HCT116 (cell line): ENCODE results near the gene BARX1. TPM values are rescaled to one million over a fixed set of nuclear protein-coding genes. Genes with fewer than 3 reads are reported as not detected.

Experiments
- ATAC-seq: fragments of 200-7000 bp; cut with Tn5 transposase; 2 replicates; pipeline ENCODE4 v1.9.1; 2020; ENCODE audit warnings: mild to moderate bottlenecking, moderate library complexity
- BruUV-seq: library from RNA; stranded (reverse); fragments of 400-500 nt; replicated peaks from 2 replicates; lab custom pipeline; 2021; lab: Mats Ljungman, UMichigan
- CTCF ChIA-PET: fragments of 300-600 bp; sonication (Branson Sonifier 250); formaldehyde crosslinking; loops from one replicate; lab custom pipeline; 2021; ENCODE audit warnings: antibody characterized with exemption; lab: Charles Lee
- POLR2A ChIA-PET: fragments of 300-600, 350-600 bp; sonication (Branson Sonifier 250); formaldehyde crosslinking; loops from one replicate; lab custom pipeline; 2021; ENCODE audit warnings: antibody characterized with exemption; lab: Charles Lee
- RAD21 ChIA-PET, 2 experiments: fragments of 300-600 bp; sonication (Branson Sonifier 250); formaldehyde crosslinking; loops; one replicate each; lab custom pipeline; 2023; ENCODE audit warnings: low total read pairs in 2 of 2; ENCODE audit not compliant: uncharacterized antibody in 2 of 2, unreplicated experiment in 2 of 2, low non-redundant PET in 1 of 2; lab: Charles Lee
- DNase-seq: peaks from one replicate; pipeline ENCODE4 v3.0.0-alpha.2; 2010; ENCODE audit warnings: low read depth, low spot score
- H2AFZ ChIP-seq: fragments of 200-600 bp; shearing (Covaris generic), sonication (generic); 2 replicates; pipeline ENCODE4 v1.6.1; 2017; ENCODE audit warnings: low read depth, mixed run types, mixed read lengths, antibody characterized with exemption, low read length; ENCODE audit not compliant: poor library complexity, severe bottlenecking
- H3K27ac ChIP-seq: 2 replicates; pipeline ENCODE4 v1.5.1; 2012; ENCODE audit warnings: low read depth, low read length
- H3K27me3 ChIP-seq: fragments of 200-600 bp; sonication (generic); 2 replicates; pipeline ENCODE4 v1.6.1; 2016; ENCODE audit warnings: mixed run types, low read length, mixed read lengths; ENCODE audit not compliant: insufficient read depth
- H3K36me3 ChIP-seq, 2 experiments: fragments of 200-500 bp in 1 of 2; fragments of 200-600 bp in 1 of 2; sonication (Bioruptor generic) in 1 of 2; sonication (generic) in 1 of 2; 2 replicates each; pipeline versions ENCODE4 v1.5.1 to v1.6.1; 2014 to 2016; ENCODE audit warnings: low read length in 2 of 2, inconsistent platforms in 1 of 2, mixed read lengths in 1 of 2, mixed run types in 1 of 2; ENCODE audit not compliant: insufficient read depth in 2 of 2, control insufficient read depth in 1 of 2
- H3K4me1 ChIP-seq, 2 experiments: fragments of 200-600 bp in 1 of 2; sonication (generic) in 1 of 2; 2 replicates each; pipeline versions ENCODE4 v1.5.1 to v1.6.1; 2012 to 2017; ENCODE audit warnings: low read length in 2 of 2, inconsistent platforms in 1 of 2, mild to moderate bottlenecking in 1 of 2, mixed read lengths in 1 of 2, mixed run types in 1 of 2, moderate library complexity in 1 of 2; ENCODE audit not compliant: insufficient read depth in 2 of 2, control insufficient read depth in 1 of 2
- H3K4me2 ChIP-seq: fragments of 200-600 bp; sonication (generic); 2 replicates; pipeline ENCODE4 v1.6.1; 2017; ENCODE audit warnings: mixed run types, low read length, mixed read lengths
- H3K4me3 ChIP-seq, 2 experiments: fragments of 200-600 bp in 1 of 2; sonication (generic) in 1 of 2; replicated peaks in 1 of 2; 2 replicates each; pipeline ENCODE4 v1.5.1; 2011 to 2016; ENCODE audit warnings: low read length in 2 of 2, control low read depth in 1 of 2, low read depth in 1 of 2, mild to moderate bottlenecking in 1 of 2, mixed read lengths in 1 of 2, mixed run types in 1 of 2
- H3K79me2 ChIP-seq: fragments of 200-600 bp; sonication (generic); 2 replicates; pipeline ENCODE4 v1.6.1; 2017; ENCODE audit warnings: mild to moderate bottlenecking, mixed run types, low read length, moderate library complexity, mixed read lengths; ENCODE audit not compliant: insufficient read depth
- H3K9ac ChIP-seq: fragments of 200-600 bp; sonication (generic); 2 replicates; pipeline ENCODE4 v1.6.1; 2016; ENCODE audit warnings: low read length, mixed read lengths
- H3K9me2 ChIP-seq: fragments of 200-600 bp; sonication (generic), shearing (Covaris generic); 2 replicates; pipeline ENCODE4 v1.6.1; 2017; ENCODE audit warnings: mixed run types, mild to moderate bottlenecking, moderate library complexity; ENCODE audit not compliant: insufficient read depth
- H3K9me3 ChIP-seq, 2 experiments: fragments of 200-500 bp in 1 of 2; fragments of 200-600 bp in 1 of 2; sonication (Bioruptor generic) in 1 of 2; sonication (generic) in 1 of 2; 2 replicates each; pipeline ENCODE4 v1.6.1; 2014 to 2017; ENCODE audit warnings: low read length in 2 of 2, mixed read lengths in 2 of 2, inconsistent platforms in 1 of 2, low read depth in 1 of 2, mild to moderate bottlenecking in 1 of 2, mixed run types in 1 of 2, moderate library complexity in 1 of 2; ENCODE audit not compliant: control insufficient read depth in 1 of 2, insufficient read depth in 1 of 2
- H4K20me1 ChIP-seq: fragments of 200-600 bp; sonication (generic), shearing (Covaris generic); 2 replicates; pipeline ENCODE4 v1.6.1; 2017; ENCODE audit warnings: mixed run types, mild to moderate bottlenecking, moderate library complexity; ENCODE audit not compliant: insufficient read depth
- ATF3 ChIP-seq: IDR thresholded peaks from 2 replicates; pipeline ENCODE4 v1.6.1; 2012
- CEBPB ChIP-seq: IDR thresholded peaks from 2 replicates; pipeline ENCODE4 v1.6.1; 2012; ENCODE audit warnings: low read depth
- CTCF ChIP-seq, 3 experiments: fragments of 200-600 bp in 1 of 3; sonication (generic) in 1 of 3; IDR thresholded peaks in 2 of 3; conservative IDR thresholded peaks in 1 of 3; 2 replicates each; pipeline ENCODE4 v1.5.1; 2012 to 2017; ENCODE audit warnings: low read depth in 2 of 3, low read length in 2 of 3, antibody characterized with exemption in 1 of 3, borderline replicate concordance in 1 of 3, control low read depth in 1 of 3, mild to moderate bottlenecking in 1 of 3, mixed read lengths in 1 of 3, mixed run types in 1 of 3, moderate library complexity in 1 of 3; ENCODE audit not compliant: insufficient read depth in 1 of 3
- EGR1 ChIP-seq: IDR thresholded peaks from 2 replicates; pipeline ENCODE4 v1.6.1; 2012; ENCODE audit warnings: low read depth
- ELF1 ChIP-seq: IDR thresholded peaks from 2 replicates; pipeline ENCODE4 v1.6.1; 2012; ENCODE audit warnings: low read depth, borderline replicate concordance
- EZH2 ChIP-seq: fragments of 200-600 bp; sonication (generic); IDR thresholded peaks from 2 replicates; pipeline ENCODE4 v1.6.1; 2017; ENCODE audit warnings: antibody characterized with exemption, mixed run types
- EZH2phosphoT487 ChIP-seq: fragments of 200-600 bp; IDR thresholded peaks from 2 replicates; pipeline ENCODE4 v1.6.1; 2018; ENCODE audit warnings: antibody characterized with exemption, borderline replicate concordance
- FOSL1 ChIP-seq: IDR thresholded peaks from 2 replicates; pipeline ENCODE4 v1.6.1; 2012; ENCODE audit warnings: low read depth
- POLR2A ChIP-seq: IDR thresholded peaks from 2 replicates; pipeline ENCODE4 v1.7.0; 2011; ENCODE audit warnings: borderline replicate concordance; ENCODE audit not compliant: insufficient read depth, insufficient read length; ENCODE audit errors: extremely low read depth
- POLR2AphosphoS5 ChIP-seq: IDR thresholded peaks from 2 replicates; pipeline ENCODE4 v1.6.1; 2011; ENCODE audit warnings: mild to moderate bottlenecking, low read depth, low read length, moderate library complexity
- RAD21 ChIP-seq: IDR thresholded peaks from 2 replicates; pipeline ENCODE4 v1.6.1; 2012; ENCODE audit warnings: low read depth, mild to moderate bottlenecking
- REST ChIP-seq: IDR thresholded peaks from 2 replicates; pipeline ENCODE4 v1.6.1; 2012; ENCODE audit warnings: low read depth
- SIN3A ChIP-seq: IDR thresholded peaks from 2 replicates; pipeline ENCODE4 v1.6.1; 2012; ENCODE audit warnings: low read depth
- SP1 ChIP-seq: IDR thresholded peaks from 2 replicates; pipeline ENCODE4 v1.6.1; 2012; ENCODE audit warnings: low read depth
- SRF ChIP-seq: IDR thresholded peaks from 2 replicates; pipeline ENCODE4 v1.6.1; 2012; ENCODE audit warnings: low read depth
- YY1 ChIP-seq: IDR thresholded peaks from 2 replicates; pipeline ENCODE4 v1.6.1; 2011; ENCODE audit warnings: low read length, low read depth, moderate library complexity, mild to moderate bottlenecking; ENCODE audit not compliant: insufficient replicate concordance; ENCODE audit errors: extremely low read depth
- ZBTB33 ChIP-seq: IDR thresholded peaks from 2 replicates; pipeline ENCODE4 v1.6.1; 2011; ENCODE audit warnings: mild to moderate bottlenecking, low read length, moderate library complexity; ENCODE audit not compliant: insufficient replicate concordance; ENCODE audit errors: extremely low read depth
- ZFX ChIP-seq: fragments of 450-650 bp; IDR thresholded peaks from 2 replicates; pipeline ENCODE4 v1.6.1; 2017
- ZNF274 ChIP-seq: fragments of 200-500 bp; sonication (Bioruptor generic); IDR thresholded peaks from 2 replicates; pipeline ENCODE4 v1.6.1; 2014; ENCODE audit warnings: mild to moderate bottlenecking, low read depth, low read length, inconsistent platforms
- intact Hi-C: fragments of 100-400 bp; cut with micrococcal nuclease; formaldehyde crosslinking; loops from 2 replicates; pipeline ENCODE4 v1.10.0; 2022
- total RNA-seq: library from RNA; stranded (reverse); gene quantifications from one replicate; pipeline ENCODE4 v1.2.1, GENCODE V29; 2021; ENCODE audit not compliant: unreplicated experiment

Gene BARX1
- total RNA-seq, 1 experiment from 2014 or later = not detected

- intact Hi-C loops = no loop called here
- peaks cover 0 to 11% of the 10 kb centered on the region in 2 experiments; a peak in 3 of 4 replicates for H3K4me1 ChIP-seq
- H3K9ac ChIP-seq = no peak overlapping the region
- no peak for ATAC-seq
- no peaks in the 10 kb centered on the region for H3K79me2 ChIP-seq
- H3K4me2 ChIP-seq = no peak overlapping the region
- no peak for DNase-seq
- no peaks in the 10 kb centered on the region for H3K9me2 ChIP-seq
- TF ChIP-seq EGR1 (no peak), REST (no peak), SRF (no peak), POLR2AphosphoS5 (no peak), SP1 (no peak), ZNF274 (no peak), RAD21 (no peak), ZBTB33 (no peak), ZFX (no peak), ELF1 (no peak), EZH2 (no peak), EZH2phosphoT487 (no peak), CTCF (IDR thresholded peaks at IDR 0.05 in 2 of 3, conservative IDR thresholded peaks at IDR 0.05 in 1 of 3; ENCODE audit: borderline replicate concordance in 1 of 3, insufficient read depth in 1 of 3, low read depth in 2 of 3, low read length in 2 of 3) (no peak), ATF3 (no peak), POLR2A (no peak), FOSL1 (no peak), CEBPB (no peak), SIN3A (no peak), YY1 (no peak)
- TF ChIP-seq, all 23 proteins: peak for 0
- H3K9me3 ChIP-seq = no peaks in the 10 kb centered on the region
- no peaks in the 10 kb centered on the region for H3K27me3 ChIP-seq
- ChIA-PET CTCF (no interaction called here), RAD21 (no interaction called here), POLR2A (no interaction called here)
- no peaks in the 10 kb centered on the region for H4K20me1 ChIP-seq
- no peak overlapping the region for H2AFZ ChIP-seq
- H3K36me3 ChIP-seq = no peaks in the 10 kb centered on the region
- no peak overlapping the region for H3K27ac ChIP-seq
- H3K4me3 ChIP-seq = no peak overlapping the region
- no TSS peak for BruUV-seq
Observed at GRCh38 chr9:93952119-93952783, 2.9 kb downstream of the BARX1 start.
